HepG2 (cell line): ENCODE results near the gene C1orf87.

Experiments used
- CBX5 ChIP-seq: sonication (generic); formaldehyde crosslinking; IDR thresholded peaks from 2 replicates; pipeline ENCODE4 v1.4.0; 2020; ENCODE audit warnings: missing genetic modification reagents, borderline replicate concordance
- NFE2L2 ChIP-seq: fragments of 150-350 bp; IDR thresholded peaks from 2 replicates; pipeline ENCODE4 v1.6.1; 2014; ENCODE audit warnings: low read length
- RFX1 ChIP-seq: fragments of 450-650 bp; IDR thresholded peaks from 2 replicates; pipeline ENCODE4 v1.6.1; 2017
- RFX5 ChIP-seq: IDR thresholded peaks from 2 replicates; pipeline ENCODE4 v1.6.1; 2011; ENCODE audit warnings: low read depth, low read length, improper control_type of control experiment
- TCF7L2 ChIP-seq: IDR thresholded peaks from 2 replicates; pipeline ENCODE4 v1.6.1; 2011; ENCODE audit warnings: mild to moderate bottlenecking, low read depth, low read length, moderate library complexity
- ZNF253 ChIP-seq: sonication (generic); formaldehyde crosslinking; IDR thresholded peaks from 2 replicates; pipeline ENCODE4 v1.8.0; 2022; ENCODE audit warnings: mild to moderate bottlenecking, missing genetic modification reagents, borderline replicate concordance

DNA sequence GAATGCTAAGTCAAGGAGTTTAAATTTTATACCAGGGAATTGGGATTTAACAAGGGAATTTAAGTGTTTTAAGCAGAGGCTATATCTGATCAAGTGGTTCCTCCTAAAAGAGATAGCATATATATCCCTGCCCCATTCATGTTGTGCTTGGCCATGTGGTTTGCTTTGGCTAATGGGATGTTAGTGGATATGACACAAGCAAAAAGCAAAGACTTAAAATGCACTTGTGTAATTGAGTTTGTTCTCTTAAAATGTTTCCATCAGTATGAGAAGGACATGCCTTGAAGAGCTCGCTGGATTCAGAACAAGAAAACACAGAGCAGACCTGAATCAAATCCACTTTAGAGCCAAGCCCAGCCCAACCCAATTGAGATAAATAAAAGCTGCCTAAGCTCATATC lies 22.4 kb downstream of the C1orf87 start:
- TF ChIP-seq CBX5 (CRISPR knock-in tag) (no peak), NFE2L2 (no peak), ZNF253 (CRISPR knock-in tag) (no peak), TCF7L2 (no peak), RFX5 (no peak), RFX1 (no peak)
